GM19372 (cell line): ENCODE data around the gene TAS1R3.

Source experiments
- ATAC-seq: cut with Tn5 transposase; IDR thresholded peaks from one replicate; pipeline ENCODE4 v1.9.1; 2021; ENCODE audit warnings: mild to moderate bottlenecking, low read depth, moderate library complexity; ENCODE audit not compliant: unreplicated experiment

The TAS1R3 gene

DNA sequence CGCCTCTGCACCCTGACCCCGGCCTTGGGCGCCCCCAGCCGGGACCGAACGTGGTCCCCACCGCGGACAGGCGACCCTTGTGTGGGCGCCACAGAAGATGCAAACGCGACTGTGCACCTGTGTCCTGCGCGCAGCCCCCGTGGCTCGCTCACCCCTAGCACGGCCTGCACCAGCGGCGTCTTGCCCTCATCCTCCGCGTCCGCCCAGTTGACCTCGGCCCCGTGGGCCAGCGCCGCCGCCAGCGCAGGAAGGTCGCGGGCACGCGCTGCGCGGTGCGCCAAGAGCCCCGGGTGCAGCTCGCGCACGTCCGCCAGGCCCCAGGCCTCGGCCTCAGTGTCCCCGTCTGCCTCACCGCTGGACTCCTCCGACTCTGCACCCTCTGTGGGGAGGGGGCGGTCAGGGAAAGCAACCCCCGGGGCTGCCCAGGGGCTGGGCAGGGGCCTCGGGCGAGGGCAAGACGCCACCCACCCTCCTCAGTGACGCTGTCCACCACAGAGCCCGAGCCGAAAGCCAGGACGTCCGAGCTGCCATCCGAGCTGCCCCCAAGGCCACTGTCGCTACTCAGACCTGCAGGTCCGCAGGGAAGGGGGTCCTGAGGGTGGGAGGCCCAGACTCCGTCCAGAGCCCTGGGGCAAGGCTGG is 36.7 kb upstream of the TAS1R3 start:
- ATAC-seq, result no peak

DNA sequence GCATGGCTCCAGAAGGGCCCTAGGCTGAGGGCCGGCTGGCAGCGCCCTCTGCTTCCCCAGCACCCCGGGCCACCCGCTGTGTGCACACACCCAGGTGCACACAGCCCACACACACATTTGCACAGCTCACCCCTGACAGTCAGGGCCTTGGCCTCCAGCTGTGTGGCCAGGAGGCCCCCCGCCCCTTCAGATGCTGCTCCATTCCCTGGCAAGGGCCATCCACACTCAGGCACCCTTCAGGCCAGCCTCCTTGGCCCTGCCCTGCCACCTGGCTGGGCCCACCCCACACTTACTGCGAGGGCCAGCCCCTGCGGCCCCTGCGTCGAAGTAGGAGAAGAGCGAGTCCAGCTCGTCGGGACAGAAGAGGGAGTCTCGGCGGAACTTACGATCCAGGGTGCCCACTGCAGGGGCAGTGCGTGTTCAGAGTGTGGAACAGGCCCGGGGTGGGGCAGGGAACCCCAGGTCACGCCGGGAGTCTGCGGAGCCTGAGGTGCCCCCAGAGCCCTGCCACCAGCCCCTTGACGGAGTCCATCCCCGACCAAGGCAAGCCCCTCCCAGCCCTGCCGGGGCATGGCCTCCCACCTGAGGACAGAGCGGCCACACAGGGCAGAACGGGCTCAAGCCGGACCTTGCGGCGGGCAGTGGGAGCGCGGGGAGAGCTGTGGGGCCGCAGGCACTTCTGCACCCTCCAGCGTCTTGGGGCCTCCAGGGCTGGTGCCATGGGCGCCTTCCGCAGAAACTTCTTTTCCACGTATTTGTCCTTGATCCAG is 35.7 kb upstream of the TAS1R3 start:
- no peak for ATAC-seq

DNA sequence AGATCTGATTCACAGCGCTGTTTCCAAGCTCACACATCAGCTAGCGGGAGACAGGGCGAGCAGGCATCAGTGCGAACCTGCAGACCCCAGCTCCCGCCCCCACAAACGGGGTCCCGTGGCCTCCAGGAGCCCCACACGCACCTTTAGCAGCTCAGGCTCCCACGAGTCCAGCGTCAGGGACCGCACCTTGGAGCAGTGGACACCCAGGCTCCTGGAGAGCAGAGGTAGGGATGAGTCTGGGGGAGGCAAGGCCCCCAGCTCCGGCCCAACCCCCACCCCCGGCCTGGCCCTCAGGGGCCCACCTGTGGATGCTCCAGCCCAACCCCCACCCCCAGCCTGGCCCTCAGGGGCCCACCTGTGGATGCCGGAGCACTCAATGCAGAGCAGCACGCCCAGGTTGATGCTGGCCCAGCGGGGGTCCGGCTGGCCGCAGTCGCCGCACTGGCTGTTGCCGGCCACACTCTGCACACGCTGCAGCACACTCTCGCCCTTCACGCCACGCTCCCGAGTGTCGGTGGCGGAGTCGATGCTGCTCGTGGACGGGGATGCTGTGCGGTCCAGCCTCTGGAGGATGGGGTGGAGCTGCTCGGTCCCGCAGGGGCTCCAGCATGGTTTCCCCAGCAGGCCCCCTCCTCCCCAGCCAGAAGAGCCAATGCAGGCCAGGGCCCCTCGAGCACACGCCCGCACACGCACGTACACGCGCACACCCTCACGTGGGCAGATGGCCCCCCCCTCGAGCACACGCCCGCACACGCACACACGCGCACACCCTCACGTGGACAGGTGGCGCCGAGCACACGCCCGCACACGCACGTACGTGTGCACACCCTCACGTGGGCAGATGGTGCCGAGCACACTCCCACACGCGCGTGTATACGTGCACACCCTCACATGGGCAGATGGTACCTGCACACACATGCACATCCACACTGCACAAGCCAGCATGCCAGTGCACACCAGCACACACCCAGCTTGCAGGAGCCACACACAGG is 34.7 kb upstream of the TAS1R3 start:
- ATAC-seq, result no peak

DNA sequence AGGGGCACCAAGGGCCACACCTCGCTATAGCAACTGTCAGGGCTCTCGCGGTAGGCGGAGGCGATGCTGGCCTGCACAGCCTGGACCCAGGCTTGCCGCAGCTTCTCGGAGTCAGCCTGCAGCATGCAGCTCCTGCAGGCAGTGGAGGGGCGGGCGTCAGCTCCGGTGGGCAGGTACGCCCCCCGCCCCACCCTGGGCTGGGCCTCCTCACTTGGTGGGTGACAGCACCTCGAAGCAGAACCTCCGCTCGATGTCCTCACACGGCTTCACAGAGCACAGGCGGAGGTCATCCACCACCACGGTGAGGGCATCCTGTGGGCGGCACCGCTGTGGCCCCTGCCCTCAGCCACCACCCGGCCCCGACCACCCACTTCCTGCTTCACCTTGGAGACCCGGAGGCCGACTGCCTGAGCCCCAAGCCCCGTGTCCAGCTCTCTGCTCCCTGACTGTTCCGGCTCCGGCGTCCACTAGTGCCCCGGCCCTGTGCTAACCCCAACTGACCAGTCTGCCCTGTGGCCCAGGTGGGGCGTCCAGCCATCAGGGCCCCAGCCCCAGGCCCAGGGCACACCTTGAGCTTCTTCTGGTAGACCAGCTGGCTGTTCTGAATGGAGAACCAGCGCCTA is 33.2 kb upstream of the TAS1R3 start:
- ATAC-seq, result no peak

DNA sequence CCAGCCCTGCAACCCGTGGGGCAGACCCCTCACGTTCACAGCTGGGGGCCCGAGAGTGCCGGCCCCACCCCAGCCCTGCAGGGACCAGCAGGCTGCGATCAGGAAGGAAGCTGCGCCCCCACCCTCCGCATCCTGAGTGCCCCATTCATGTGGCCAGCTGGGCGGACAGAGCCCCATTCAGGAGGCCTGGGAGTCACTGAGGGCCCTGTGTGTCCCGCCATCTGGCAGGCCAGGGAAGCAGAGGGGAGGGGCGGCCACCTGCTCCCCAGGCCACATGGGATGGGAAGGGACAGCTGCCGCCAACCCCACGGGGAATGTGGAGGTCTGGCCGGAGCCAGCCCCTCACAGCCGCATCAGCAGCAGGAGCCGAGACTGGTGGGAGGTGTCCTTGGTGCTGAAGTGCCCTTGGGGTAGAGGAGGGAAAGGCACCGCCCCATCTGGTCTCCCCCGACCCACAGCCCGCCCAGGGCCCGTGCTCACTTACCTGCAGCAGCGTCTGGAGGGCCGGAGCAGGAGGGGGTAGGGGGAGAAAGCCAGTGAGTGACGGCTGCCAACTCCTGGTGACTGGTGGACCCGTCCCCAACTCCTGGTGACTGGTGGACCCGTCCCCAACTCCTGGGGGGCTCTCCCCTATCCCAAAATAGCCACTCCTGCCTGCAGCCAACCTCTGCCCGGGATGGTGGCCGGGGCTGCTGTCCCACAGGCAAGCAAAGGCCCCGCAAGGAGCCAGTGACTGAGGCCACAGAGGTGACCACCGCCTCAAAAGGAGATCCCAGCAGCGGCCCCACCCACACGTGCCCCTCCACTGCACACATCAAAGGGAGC is 32.0 kb upstream of the TAS1R3 start:
- no peak for ATAC-seq

DNA sequence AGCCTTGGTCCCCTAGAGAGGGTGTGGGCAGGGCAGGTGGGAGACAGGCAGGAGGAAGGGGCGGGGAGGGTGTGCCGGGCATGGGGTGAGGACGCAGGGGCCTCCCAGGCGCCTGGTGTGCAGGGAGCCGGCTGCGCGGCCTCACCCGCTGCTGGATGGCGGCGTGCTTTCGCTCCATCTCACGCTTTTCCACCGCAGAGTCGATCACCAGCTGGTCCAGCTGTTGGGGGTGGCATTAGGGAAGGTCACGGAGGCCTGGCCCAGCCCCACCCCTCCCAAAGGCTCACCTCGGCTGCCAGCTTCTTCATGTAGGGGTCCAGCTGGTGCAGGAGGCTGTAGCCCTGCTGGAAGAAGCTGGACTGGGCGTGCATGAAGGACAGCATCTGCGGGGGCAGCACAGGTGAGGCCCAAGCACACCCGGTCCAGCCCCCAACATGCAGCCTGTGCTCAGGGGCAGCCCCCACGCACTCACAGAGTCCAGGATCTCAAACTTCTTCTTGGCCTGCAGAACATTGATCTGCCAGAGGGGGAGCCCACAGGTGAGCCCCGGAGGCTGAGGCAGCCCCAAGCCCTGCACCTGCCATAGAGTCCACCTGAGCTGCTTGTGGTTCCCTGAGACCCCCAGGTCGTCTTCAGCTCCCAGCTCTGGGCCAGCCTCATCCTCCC is 31.3 kb upstream of the TAS1R3 start:
- no peak for ATAC-seq

DNA sequence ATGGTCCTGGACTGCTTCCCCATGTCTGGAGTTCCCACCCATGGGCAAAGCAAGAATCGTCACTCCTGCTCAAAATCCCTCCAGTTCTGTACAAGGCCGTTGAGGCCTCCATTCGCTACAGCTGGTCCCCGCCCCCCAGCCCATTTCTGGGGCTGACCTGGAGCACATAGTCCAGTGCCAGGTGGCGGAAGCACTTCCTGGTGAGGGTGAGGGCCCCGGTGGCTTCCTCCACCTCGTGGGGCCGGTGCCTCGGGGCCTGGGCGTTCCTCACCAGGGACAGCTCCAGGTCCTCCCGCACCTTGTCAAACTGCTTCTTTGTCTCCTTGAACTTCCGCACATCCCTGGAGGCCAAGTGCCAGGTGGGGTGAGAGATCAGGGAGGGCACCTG is 30.7 kb upstream of the TAS1R3 start:
- ATAC-seq, result no peak

DNA sequence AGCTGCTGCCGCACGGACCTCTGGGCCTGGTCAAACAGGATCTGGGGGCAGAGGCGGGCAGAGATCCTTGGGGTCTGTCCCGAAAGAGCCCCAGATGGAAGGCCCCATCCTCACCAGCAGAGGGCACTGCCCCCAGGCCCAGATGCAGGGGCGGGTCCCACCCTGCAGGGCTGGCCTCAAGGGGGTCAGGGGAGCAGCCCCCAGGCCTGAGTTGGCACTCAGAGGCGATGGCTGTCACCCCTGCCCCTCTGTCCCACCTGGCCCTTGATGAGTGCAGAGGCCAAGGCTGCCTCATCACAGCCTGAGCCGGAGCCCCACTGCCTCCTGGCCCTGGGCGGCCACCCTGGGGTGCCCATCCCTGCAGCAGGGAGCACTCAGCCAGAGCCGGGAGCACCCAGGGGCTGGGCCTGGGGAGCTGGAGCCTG is 29.1 kb upstream of the TAS1R3 start:
- no peak for ATAC-seq

DNA sequence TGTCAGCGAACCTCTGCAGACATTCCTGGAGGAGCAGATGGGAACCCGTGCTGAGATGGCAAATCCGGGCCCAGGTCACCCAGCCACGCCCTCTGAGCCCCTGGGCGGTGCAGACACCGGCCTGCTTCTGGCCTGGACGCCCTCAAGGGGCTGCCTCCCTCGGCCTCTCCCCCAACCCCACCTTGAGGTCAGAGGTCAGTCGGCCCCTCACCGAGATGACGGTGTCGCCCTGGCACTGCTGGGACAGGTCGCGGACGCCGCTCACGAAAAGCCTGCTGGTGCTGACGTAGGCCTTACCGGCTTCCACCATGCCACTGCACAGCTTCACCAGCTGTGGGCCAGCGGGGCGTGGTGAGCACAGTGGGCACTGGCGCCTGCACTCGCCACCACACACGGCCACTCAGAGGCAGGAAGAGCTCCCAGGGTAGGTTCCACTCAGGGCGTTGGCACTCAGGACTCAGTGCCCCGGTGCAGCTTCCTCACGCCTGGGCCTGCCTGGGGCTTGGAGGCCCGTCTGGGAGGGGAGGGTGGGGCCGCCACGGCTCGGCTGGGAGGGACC is 28.1 kb upstream of the TAS1R3 start:
- ATAC-seq, result no peak

DNA sequence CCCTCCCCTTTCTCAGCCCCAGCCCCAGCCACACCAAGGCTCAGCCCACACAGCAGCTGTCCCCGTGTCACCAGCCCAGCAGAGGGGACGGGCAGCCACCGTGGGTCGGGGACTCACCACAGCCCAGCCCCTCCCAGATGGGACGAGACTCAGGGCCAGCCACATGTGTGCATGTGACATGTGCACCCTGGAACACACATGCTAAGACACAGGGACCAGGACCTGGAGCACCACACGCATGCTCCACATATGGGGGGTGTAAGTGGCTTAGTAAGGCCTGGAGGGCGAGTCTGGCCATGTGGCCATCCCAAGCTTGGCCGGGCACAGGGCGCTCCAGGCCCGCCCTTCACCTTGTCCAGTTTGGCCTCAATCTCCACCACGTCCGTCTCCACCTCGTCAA is 27.3 kb upstream of the TAS1R3 start:
- ATAC-seq, result no peak

DNA sequence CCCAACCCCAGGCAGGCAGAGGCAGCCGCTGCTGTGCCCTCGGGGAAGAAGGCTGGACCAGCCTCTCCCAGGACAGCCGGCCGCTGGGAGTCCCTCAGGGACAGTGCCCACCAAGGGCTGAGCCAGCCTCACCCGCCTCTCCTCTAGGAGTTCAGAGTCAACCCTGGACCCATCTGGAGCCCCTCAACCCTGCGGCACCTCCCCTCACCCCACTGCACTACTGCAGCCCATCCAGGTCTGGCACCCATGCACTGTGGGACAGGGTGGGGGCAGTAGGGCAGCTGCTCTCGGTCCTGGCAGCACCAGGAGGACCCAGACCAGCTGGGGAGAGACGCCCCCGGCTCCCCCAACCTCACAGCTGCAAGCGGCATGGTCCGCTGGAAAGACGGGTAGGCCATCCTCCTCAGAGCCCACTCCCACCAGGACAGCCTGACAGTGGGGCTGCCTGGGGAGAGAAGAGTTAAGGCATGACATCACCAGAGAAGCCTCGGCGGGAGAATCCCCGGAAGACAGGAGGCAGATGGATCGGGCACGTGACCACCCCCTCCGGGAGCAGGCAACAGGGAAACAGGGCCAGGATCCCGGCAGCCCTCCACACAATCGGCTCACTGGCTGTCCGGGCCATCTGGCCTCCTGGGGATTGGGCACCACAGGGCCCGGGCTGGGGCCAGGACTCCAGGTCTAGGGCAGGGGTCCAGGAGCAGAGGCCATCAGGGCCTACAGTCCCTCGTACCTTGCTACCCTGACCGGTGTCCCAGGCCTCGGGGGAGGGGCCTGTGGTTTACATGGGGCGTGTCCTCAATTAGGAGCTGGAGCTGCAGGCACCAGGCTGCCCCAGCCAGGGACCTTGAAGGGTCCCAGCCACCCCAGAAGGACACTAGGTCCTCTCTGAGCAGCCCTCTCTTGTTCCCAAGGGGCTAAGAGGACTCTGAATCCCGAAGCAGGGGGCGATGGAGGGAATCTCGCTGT is 26.5 kb upstream of the TAS1R3 start:
- ATAC-seq, result no peak

DNA sequence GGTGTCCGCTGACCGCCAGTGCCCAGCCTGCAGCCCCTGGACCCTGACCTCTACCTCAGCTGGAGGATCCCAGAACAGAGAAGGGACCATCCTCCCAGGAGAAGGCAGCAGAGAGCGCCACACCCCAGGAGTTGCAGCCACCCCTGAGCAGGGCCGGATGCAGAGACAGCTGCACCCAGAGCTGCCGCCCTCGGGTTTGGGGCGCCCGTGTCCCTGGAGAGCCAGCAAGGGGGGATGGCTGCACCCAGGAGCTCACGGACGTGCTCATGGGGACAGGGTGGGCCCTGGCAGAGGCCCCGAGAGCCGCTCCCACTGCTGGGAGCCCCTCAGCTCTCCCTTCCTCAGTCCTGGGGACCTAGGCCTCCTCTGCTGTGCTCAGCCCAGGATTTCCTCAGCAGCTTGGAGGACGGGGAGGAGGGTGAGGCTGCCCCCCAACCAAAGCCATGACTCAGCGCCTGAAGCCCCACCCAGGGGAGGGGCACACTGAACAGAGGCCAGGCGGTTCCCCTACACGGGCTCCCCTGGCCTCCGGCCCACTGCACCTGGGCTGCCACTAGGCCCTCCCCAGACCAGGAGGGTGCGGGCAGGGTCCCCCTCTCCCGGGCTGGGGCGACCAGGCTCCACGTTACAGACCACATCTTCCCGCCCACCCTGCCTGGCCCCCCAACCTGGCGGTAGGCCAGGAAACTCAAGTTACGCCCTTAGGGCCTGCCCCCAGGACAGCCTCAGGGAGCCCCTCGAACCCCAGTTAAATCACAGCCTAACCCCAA is 25.6 kb upstream of the TAS1R3 start:
- no peak for ATAC-seq

DNA sequence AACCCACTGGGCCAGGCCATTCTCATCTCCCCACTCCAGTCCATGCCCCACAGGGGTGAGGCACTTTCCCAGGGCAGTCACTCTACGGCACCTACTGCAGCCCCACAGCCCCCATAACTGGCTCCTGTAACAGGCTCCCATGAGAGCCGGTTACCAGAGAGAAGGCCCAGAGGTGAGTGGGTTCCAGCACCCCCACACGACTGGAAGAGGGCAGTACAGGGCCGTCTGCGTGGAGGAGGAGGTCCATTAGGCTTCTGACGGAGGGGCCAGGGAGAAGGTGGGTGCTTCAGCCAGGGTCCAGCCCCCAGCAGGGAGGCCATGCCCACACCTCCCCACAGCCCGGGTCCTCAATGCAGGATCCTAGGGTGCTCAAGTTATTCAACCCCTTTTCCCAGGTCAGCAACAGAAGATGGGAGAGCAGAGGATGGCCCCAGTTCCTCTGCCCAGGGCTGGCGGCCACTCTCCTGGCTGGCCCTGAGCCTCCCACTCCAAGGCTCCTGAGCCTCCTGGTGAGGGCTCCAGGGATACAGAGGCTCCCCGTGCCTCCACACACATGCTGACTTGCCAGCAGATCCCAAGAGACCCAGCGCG is 24.9 kb upstream of the TAS1R3 start:
- ATAC-seq, result no peak

DNA sequence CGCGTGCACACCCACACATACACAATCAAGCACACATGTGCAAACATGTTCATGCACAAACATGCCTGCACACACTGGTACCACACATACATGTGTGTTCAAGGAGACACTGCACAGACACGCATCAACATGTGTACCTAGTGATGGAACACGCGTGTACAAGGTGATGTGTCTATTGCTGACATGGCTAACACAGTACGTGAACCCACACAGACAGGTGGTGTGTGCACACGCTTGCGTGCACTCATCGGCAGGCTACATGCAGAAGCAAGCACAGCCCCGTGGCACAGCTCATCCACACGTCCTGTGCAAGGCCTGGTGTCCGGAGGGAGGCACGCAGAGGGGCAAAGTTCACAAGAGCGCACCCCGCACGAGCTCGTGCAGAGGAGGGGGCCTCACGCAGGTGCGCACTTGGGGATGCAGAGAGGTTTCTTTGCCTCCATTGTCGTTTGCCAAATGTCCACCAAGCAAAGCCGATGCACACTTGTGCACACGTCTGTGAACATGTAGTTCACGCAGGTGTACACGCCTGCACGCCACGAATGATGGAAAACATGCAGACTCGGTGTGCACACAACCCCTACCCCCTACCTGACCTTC is 24.3 kb upstream of the TAS1R3 start:
- ATAC-seq, result no peak

DNA sequence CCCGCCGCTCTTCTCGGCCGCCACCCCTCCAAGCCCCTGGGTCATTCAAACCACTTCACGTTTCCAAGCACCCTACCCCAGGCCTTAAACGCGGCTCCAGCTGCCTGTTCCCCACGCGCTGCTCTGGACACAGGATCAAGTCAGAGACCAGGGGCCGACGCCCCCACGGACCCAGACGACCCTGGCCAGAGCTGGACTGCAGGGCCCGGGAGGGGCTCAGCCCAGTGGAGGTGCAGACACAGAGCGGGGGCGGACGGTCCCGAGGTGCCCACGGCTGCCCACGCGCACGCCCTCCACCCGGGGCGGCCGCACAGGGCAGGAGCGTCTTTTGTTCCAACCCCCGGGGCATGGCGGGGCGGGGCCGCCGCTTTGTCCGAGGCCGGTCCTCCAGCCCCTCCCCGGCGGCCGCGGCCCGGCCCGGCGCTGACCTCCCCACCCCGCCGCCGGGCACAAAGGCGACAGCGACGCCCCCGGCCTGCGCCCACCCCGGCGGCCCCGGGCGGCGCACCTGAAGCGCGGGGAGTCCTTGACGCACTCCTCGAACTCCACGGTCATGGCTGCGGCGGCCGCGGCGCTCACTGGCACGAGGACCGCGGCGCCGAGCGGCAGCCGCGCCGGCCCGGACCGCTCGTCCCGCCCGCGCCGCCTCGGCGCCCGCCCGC is 23.7 kb upstream of the TAS1R3 start:
- peak; percentile 3 for ATAC-seq
